ENCODE measurements around the gene CXCR6.

The CXCR6 gene

DNA sequence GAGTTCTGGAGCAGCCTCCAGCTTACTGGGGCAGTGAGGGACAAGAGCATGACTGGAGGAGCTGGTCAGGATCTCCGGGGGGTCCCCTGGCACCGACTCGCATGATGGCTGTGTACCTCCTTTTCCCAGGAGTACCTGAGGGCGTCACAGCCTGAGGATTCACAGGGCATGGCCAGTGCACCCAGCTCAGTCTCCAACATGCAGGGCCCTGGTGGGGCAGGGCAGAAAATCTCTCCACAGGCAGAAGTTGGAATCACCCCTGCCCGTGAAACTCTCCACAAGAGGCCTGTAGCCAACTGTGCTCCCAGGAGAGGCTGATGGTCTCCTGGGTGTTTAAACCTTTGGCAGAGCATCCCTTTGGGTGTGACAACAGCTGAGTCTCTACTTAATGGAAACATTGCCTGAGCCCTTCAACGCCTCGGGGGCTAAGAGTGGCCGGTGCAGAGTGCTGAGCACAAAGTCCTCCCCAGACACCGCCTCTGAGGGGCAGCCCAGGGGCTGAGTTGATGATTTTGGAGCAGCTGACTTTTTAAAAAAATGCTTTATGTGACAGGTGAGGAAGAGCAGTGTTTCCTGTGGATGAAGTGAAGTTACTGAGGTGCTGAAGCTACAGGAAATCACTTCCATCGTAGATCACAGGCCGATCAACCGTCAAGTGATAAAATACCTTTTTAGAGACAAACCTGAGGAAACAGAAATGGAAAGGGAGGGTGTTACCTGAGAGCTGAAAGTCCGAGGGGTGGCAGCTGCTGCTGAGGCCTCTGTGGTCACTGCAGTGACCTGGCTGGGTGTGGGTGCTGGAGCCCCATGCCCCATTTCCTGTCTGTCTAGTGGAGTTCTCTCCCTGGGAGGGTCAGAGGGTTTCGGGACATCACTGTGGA, 21.9 kb upstream of the CXCR6 start:
- in situ Hi-C loops (cut with MboI; ENCODE audit: low sequenced_read_pairs), result no loop called here

DNA sequence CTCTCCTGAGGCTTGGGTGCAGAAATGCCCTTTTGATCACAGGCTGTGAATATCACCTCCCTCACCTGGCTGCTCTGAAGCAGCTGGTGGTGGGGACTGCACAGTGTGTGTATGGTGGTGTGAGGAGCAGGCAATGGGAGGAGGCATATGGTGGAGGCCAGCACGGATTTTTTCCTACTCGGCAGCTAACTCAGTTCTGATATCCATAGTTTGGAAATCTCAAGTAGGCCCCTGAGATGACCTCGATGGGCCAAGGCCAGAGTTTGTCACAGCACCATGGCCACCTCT, 21.3 kb upstream of the CXCR6 start:
- in situ Hi-C loops (cut with MboI; ENCODE audit: low sequenced_read_pairs), result no loop called here

DNA sequence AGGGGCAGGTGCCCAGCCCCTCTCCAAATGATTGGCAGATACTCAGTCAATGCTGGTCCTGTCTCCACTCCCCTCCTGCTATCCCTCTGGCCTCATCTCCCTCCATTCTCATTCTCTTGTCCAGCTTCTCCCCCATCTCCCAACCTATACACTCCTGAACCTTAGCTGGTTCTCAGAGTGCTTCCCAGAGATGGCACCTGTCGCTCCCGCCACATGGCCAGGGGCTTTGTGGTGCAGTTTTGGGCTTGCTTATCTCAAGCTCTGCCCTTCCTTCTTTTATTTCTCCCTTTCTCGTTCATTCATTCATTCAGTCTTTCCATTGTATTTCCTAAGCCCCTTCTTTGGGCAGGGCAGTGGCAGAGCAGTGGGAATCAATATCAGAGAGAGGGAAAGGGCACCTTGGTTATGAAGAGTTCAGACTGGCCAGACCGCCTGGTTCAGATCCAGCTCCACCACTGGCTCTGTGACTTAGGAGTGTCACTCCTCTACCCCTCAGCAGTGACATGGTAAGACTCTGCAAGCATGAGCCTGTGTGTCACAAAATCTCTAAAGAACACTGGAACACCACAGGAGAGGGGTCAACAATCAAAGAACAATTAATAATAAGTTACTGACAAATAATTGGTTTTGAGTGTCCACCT, 20.2 kb upstream of the CXCR6 start:
- in situ Hi-C loops (cut with MboI; ENCODE audit: low sequenced_read_pairs), result no loop called here

DNA sequence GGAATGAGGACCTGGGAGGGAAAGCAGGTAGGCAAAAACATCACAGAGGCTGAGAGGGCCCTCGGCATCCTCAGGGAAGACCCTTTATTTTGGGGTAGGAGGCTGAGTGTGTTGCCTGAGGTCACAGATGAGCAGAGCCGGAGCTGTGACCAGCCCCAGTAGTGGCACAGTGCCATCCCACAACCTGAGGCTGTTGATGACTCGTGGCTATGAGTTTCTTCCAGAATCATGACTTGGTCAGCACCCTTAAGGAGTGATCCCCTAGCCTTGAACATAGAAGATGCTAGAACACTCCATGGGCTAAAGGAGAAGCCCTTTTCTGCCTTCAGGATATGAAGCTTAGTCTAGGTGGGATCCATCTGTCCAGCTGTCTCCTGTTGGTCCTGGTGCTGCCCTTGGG, 19.5 kb upstream of the CXCR6 start:
- in situ Hi-C loops (cut with MboI; ENCODE audit: low sequenced_read_pairs), result no loop called here

DNA sequence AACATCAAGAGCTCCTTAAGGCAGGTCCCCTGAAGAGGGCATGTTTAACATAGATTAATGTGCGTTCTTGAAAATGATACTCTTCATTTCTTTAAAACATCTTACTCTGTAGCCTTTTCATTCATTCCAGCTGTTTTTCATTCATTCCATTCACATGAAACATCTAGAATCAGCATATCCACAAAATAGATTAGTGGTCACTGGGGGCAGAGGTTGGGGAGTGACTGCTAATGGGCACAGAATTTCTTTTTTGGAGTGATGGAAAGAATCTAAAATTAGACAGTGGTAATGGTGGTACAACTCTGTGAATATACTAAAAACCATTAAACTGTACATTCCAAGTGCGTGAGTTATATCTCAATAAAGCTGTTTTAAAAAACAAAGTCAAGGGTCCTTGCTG, 15.4 kb upstream of the CXCR6 start:
- in situ Hi-C loops (cut with MboI; ENCODE audit: low sequenced_read_pairs), result loop anchor here (25.0 kb wide), 1 partner anchor 434 kb away; the partner anchor contains the start of genes CCR2 and CCR5

DNA sequence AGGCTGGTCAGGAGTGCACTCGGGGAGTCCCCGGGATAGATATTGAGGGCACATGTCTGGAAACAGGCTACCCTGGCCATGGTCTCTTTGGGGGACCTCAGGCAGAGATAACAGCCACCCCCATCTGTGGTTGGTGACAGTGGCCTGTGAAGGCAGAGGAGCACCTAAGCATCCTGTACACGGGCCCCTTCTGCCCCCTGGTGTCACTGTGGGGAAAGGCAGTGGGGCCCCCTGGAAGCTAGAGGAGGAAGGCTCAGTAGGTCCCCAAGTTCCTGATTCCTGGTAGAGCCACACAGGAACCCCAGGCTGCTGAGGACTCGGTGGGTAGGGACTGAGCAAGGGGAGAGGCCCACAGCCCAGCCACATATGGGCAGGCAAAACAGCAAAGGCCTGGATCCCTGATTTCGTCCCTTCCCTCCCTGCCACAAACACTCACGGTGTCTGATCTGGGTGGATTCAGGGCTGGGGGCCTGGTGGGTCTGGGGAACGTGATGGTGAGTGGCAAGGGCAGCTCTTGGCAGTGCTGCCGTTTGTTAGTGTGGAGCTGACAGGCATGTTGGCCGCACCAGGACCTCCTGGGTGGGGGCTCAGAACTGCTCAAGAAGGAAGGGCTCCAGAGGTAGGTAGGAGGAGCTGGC, 14.1 kb upstream of the CXCR6 start:
- in situ Hi-C loops (cut with MboI; ENCODE audit: low sequenced_read_pairs), result loop anchor here (25.0 kb wide), 1 partner anchor 433 kb away; the partner anchor contains the start of genes CCR2 and CCR5

DNA sequence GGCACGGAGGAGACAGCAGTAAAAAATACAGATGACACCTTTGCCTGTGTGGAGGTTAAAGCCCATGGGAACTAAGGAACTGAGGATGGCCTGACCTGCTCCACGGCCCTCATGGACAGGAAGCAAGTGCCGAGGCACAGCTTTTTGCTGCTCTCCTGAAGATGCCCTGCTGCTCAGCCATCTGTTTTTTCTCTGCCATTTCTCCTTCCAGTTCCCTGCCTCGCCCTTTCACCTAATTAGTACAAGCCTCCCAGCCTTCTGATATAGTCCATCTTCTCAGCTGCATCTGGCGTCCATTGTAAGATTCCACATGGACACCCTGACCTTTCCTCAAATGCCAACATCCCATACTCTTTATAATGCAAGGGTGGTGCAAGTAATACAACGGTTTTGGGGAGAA, 11.8 kb upstream of the CXCR6 start:
- in situ Hi-C loops (cut with MboI; ENCODE audit: low sequenced_read_pairs), result loop anchor here (25.0 kb wide), 1 partner anchor 431 kb away; the partner anchor contains the start of genes CCR2 and CCR5

DNA sequence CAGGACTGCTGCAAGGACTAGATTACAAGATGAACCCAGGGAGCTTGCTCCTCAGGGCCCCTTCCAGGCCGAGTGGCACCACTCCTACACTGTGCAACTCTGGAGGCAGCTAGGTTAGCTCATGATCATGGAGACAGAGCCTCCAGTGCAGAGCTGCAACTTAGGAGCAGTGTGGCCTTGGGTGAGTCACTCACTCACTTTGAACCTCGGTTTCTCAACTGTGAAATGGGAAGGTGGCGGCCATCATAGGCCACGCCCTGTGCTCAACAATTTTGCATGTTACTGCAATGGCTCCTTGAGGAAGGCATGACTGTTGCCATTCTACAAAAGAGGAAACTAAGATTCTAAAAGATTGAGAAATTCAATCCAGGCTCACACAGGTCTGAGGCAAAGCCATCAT, 11.2 kb upstream of the CXCR6 start:
- in situ Hi-C loops (cut with MboI; ENCODE audit: low sequenced_read_pairs), result loop anchor here (25.0 kb wide), 1 partner anchor 430 kb away; the partner anchor contains the start of genes CCR2 and CCR5

DNA sequence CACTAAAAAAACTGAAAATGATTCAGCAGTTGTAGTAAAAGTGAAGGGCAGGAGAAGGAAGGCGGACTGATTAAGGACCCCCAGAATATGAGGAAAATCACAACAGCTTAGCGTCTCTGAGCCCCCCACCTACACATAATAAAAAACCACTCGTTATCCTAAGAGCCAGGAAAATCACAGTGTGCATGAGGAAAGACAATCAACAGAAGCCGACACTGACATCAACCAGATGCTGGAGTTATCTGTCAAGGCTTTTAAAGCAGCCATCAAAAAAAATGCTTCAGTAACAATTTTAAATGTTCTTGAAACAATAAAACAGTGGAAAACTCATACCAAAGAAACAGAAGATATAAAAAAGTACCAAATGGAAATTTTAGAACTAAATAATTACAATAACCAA, 9.7 kb upstream of the CXCR6 start:
- in situ Hi-C loops (cut with MboI; ENCODE audit: low sequenced_read_pairs), result loop anchor here (25.0 kb wide), 1 partner anchor 429 kb away; the partner anchor contains the start of genes CCR2 and CCR5

DNA sequence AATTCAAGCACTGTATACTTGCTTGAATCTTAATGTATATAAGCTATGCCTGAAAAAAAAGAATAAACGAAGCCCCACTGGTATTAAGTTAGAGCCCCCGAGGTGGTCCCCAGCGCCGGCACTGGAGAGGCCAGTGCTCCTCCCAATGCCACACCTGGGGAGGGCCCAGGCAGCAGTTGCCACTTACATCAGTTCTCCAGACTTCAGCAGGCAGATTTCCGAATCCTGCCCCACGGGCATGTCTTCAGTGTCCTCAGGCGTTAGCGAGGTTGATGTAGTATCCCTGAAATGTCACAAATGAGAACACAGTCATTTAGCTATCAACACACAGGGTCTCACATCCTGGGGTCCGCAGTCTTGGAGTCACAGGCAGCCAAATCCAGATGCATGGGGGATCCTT, 7.0 kb upstream of the CXCR6 start:
- in situ Hi-C loops (cut with MboI; ENCODE audit: low sequenced_read_pairs), result loop anchor here (25.0 kb wide), 1 partner anchor 426 kb away; the partner anchor contains the start of genes CCR2 and CCR5

DNA sequence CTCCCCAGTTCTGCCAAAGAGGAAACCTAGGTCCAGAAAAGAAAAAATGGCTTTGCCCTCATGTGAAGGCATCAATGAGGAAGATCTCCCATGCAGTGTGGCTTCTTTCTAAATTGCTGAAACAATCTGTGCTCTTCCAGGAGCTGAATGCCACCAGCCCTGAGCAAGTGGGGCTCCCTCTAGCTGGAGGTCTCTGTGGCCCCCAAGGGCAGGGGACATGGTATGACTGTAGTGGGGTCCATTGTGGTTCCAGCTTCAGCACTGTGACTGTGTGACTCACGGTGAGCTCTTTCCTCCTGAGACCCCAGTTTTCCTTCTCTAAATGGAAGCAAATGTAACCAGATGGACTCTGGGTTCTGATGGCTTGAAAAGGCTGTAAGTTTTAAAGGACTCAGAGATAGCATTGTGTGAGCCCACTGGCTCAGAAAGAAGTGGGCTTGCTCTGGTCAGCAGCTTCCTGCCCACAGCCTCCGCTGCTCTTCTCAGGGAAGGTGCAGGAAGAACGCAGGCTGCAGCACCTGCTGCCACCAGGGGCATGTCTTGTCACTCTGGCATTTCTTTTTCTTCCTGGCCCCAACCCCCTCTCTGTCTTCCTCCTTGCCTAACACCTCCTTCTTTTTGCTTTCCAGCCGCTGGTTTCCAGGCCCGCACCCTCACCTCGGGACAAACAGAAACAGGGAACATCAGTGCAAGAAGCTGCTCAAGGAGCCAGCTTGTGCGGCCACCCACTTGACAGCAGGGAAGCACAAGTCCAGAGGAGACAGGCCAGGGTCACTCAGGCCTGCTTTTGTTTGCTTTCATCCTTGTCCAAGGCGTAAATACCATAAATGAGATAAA, 5.8 kb upstream of the CXCR6 start:
- in situ Hi-C loops (cut with MboI; ENCODE audit: low sequenced_read_pairs), result loop anchor here (25.0 kb wide), 1 partner anchor 425 kb away; the partner anchor contains the start of genes CCR2 and CCR5

DNA sequence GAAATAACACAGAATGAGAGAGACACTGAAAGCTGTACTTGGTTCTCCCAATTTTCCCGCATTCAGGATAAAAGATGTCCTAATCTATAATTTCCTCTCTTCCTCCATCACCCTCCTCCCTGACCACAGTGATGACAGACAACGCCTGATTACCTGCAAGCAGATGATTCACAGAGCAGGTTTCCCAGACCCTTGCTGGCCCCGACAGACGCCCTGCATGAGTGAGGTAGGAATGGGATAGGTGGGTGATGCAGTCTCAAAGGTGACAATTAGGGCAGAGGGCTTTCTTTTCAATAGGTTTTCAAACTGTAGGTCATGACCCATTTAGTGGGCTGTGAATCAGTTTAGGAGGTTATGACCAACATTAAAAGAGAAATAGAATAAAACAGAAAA, 5.2 kb upstream of the CXCR6 start:
- in situ Hi-C loops (cut with MboI; ENCODE audit: low sequenced_read_pairs), result loop anchor here (25.0 kb wide), 1 partner anchor 424 kb away; the partner anchor contains the start of genes CCR2 and CCR5

DNA sequence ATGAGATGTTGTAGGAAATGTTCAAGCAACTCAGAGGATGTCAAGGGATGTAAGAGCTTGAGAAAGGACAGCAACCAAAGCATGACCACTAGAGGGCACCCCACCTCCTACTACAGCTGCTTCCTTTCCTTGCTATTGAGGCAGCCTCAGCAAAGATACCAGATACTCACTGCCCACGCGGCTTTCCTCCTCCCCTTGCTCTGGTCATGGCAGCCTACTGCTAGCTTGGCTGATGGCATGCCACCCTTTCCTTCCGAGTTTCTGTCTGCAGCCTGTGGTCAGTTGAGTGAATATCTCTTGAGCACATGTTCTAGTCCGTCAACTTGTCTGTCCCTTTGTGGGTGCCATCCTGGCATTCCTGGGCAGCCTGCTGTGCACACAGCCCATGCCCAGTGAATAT, 4.4 kb upstream of the CXCR6 start:
- in situ Hi-C loops (cut with MboI; ENCODE audit: low sequenced_read_pairs), result loop anchor here (25.0 kb wide), 1 partner anchor 423 kb away; the partner anchor contains the start of genes CCR2 and CCR5

DNA sequence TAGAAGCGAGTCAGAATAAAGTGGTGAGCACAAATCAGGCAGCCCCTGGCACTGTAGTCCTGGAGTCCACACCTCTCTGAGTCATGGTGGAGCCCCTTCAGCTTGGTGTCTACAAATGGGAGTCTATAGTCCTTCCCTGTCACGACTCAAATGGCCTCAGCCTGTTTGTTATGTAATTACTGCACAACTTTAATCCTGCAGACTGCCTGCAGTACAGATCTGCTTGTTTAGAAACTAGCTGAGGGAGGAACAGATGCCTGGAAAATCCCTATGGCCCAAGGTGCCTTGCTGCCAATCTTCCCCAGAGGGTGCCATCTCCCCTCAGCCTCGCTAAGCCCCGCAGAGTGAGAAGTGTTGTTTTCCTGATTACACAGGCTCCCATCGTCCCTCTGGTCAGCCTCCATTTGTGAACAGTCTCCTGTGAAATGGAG, 3.9 kb upstream of the CXCR6 start:
- in situ Hi-C loops (cut with MboI; ENCODE audit: low sequenced_read_pairs), result loop anchor here (25.0 kb wide), 1 partner anchor 423 kb away; the partner anchor contains the start of genes CCR2 and CCR5

DNA sequence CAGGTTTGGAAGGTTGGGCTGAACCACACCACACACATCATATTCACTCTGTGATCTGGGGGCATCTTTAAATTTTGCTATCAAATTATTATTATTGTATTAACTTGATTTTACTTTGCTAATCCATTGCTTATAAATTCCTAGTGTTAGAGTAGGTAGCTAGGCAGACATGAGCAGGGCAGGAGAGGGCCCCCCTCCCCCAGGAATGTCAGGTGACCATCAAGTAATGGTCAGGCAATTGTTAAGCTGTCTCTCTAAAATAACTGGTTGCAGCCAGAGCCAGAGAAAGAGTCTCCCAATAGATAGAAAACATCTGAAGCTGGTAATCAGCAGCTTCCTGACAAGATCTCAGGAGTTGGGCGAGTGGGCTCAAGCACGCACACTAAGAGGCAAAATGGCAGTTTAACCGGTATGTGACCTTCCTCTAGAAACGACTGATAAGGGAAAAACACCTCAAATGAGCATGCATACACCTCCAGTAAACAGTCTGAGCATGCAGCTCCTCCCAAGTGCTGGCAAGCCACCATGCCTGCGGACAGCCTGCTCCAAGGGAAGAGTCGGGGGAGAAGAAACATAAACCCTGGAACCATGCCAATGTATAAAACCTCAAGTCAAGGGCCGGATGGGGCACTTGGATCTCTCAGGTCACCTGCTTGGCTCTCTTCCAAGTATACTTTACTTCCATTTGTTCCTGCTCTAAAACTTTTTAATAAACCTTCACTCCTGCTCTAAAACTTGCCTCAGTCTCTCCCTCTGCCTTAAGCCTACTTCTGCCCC, 3.1 kb upstream of the CXCR6 start:
- in situ Hi-C loops (cut with MboI; ENCODE audit: low sequenced_read_pairs), result loop anchor here (10.0 to 25.0 kb wide), 2 partner anchors 135 to 422 kb away; partner anchors contain the start of genes CCR2 and CCR5

DNA sequence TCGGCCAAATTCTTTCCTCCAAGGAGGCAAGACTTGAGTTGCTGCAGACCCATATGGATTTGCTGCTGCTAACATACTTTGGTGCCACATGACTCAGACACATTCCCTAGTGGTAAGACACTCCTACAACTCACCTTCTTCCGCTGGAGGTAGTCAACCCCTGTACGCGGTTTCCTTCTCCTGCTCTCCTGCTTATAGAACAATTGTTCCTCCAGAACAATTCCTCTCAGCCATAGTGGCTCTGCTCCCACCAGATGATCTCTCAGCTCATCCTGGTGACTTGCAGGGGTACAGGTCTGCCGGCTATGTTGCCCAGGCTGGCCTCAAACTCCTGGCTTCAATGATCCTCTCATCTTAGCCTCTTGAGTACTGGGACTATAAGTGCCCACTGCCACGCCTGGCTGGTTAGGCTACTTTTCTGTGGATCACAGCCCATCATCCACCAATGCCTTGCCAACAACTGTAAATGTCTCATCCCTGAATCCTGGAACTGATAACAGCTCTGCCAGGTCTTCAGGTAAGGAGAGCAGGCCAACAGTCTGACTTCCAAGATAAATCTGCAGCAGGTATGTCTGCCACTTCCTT, 2.4 kb upstream of the CXCR6 start:
- in situ Hi-C loops (cut with MboI; ENCODE audit: low sequenced_read_pairs), result loop anchor here (10.0 to 25.0 kb wide), 2 partner anchors 134 to 421 kb away; partner anchors contain the start of genes CCR2 and CCR5

DNA sequence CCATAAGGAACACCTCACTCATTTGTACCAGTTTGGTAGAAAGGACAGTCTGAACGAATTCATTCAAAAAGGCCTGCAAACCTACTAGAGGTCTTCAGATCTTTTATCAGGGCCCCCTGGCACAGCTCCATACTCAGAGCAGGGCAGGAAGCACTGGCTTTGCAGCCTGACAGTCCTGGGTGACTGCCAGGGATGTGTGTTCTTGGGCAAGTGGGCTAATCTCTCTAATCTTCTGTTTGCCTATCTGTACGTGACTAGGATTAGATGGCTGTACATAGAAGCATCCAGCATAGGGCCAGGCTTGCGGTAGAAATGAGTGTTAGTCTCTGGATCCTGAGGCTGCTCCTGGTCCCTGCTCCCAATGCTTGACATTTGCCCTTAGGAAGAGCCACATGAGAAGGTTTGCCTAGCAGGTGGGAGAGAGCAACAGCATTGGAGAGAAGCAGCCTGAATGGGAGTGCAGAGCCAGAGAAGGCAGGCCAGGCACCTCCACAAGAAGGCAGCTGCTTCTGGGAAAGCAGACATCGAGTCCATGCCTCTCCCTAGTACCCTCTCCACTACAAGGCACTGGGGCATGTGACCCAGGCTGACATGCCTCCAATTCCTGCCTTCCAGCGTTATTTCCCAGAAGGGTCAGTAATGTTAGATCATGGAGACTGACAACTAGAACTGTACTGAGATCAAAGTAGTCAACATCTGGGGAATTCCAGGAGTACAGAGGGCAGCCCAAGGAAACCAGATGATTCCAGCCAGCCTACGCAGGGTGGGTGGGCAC, 1.0 kb upstream of the CXCR6 start:
- in situ Hi-C loops (cut with MboI; ENCODE audit: low sequenced_read_pairs), result loop anchor here (10.0 to 25.0 kb wide), 2 partner anchors 133 to 420 kb away; partner anchors contain the start of genes CCR2 and CCR5
